SU-DHL-6 (cell line): ENCODE data around the gene EGFL8.

Experiments used
- CTCF ChIP-seq: fragments of 200-600 bp; sonication (generic); IDR thresholded peaks from one replicate; pipeline ENCODE4 v1.5.1; 2017; ENCODE audit warnings: antibody characterized with exemption, mild to moderate bottlenecking, low read length, moderate library complexity; ENCODE audit not compliant: insufficient read depth, poor library complexity, severe bottlenecking
- EZH2phosphoT487 ChIP-seq: fragments of 200-600 bp; sonication (generic), shearing (Covaris generic); conservative IDR thresholded peaks from 2 replicates; pipeline ENCODE4 v1.6.1; 2018; ENCODE audit warnings: mild to moderate bottlenecking, antibody characterized with exemption, low read length, moderate library complexity, mixed read lengths

- TF ChIP-seq EZH2phosphoT487 (no peak), CTCF (no peak)
These were observed 16.8 kb upstream of the EGFL8 start for GRCh38 chr6:32147401-32148132.
